Caco-2 (cell line): Measurements from ENCODE around the gene RAB26. TPM values are rescaled to one million over a fixed set of nuclear protein-coding genes. Genes with fewer than 3 reads are reported as not detected.
"Not testable (repeated sequence)": the region's sequence is repeated elsewhere in the genome, so short reads cannot be mapped to it uniquely, and the experiment has no call there.

ENCODE experiments used
- BruUV-seq: library from RNA; stranded (reverse); fragments of 400-500 nt; replicated peaks from 2 replicates; lab custom pipeline; 2021; lab: Mats Ljungman, UMichigan
- CTCF ChIA-PET: fragments of 300-600 bp; sonication (Branson Sonifier 250); formaldehyde crosslinking; loops from one replicate; lab custom pipeline; 2022; ENCODE audit warnings: antibody characterized with exemption; lab: Charles Lee
- POLR2A ChIA-PET: fragments of 300-600 bp; sonication (Branson Sonifier 250); formaldehyde crosslinking; loops from one replicate; lab custom pipeline; 2022; ENCODE audit warnings: antibody characterized with exemption; lab: Charles Lee
- DNase-seq, 2 experiments: peaks; one replicate each; pipeline versions ENCODE4 v3.0.0 to v3.0.0-alpha.2; 2020 to 2022
- H3K27me3 ChIP-seq: replicated peaks from 2 replicates; pipeline ENCODE4 v1.6.0; 2011; ENCODE audit warnings: low read length; ENCODE audit not compliant: control insufficient read depth, insufficient read depth
- H3K36me3 ChIP-seq: 2 replicates; pipeline ENCODE4 v1.5.1; 2011; ENCODE audit warnings: low read length; ENCODE audit not compliant: control insufficient read depth, insufficient read depth
- H3K4me1 ChIP-seq: fragments of 250-450 bp; sonication (Bioruptor Pico); 2 replicates; pipeline ENCODE4 v1.5.1; 2020; ENCODE audit warnings: mild to moderate bottlenecking
- H3K4me3 ChIP-seq: 2 replicates; pipeline ENCODE4 v1.5.1; 2011; ENCODE audit warnings: low read depth, mild to moderate bottlenecking, control low read depth, low read length
- H3K9me3 ChIP-seq: fragments of 250-450 bp; sonication (Bioruptor Pico); 2 replicates; pipeline ENCODE4 v1.5.1; 2020; ENCODE audit warnings: mild to moderate bottlenecking, moderate library complexity
- H3K27ac Mint-ChIP-seq: one replicate; pipeline ENCODE4 v1.8.0; 2022; ENCODE audit warnings: mixed read lengths; ENCODE audit not compliant: unreplicated experiment
- H3K27me3 Mint-ChIP-seq: one replicate; pipeline ENCODE4 v1.8.0; 2022; ENCODE audit warnings: mixed read lengths; ENCODE audit not compliant: insufficient read depth, unreplicated experiment
- H3K36me3 Mint-ChIP-seq: one replicate; pipeline ENCODE4 v1.8.0; 2022; ENCODE audit warnings: mild to moderate bottlenecking, mixed read lengths; ENCODE audit not compliant: insufficient read depth, unreplicated experiment
- H3K4me1 Mint-ChIP-seq: one replicate; pipeline ENCODE4 v1.8.0; 2022; ENCODE audit warnings: low read depth, mixed read lengths; ENCODE audit not compliant: unreplicated experiment
- H3K4me3 Mint-ChIP-seq: one replicate; pipeline ENCODE4 v1.8.0; 2022; ENCODE audit warnings: mild to moderate bottlenecking, moderate library complexity, mixed read lengths; ENCODE audit not compliant: unreplicated experiment
- H3K9me3 Mint-ChIP-seq: one replicate; pipeline ENCODE4 v1.8.0; 2022; ENCODE audit warnings: mixed read lengths; ENCODE audit not compliant: unreplicated experiment
- intact Hi-C: fragments of 100-400 bp; cut with micrococcal nuclease; formaldehyde crosslinking; loops from one replicate; pipeline ENCODE4 v1.10.0; 2022; ENCODE audit not compliant: unreplicated experiment
- total RNA-seq: library from RNA; stranded (reverse); gene quantifications from 2 replicates; pipeline ENCODE4 v1.2.3, GENCODE V29; 2022

RAB26 gene
- total RNA-seq, 1 experiment from 2014 or later = 1.0 TPM

DNA sequence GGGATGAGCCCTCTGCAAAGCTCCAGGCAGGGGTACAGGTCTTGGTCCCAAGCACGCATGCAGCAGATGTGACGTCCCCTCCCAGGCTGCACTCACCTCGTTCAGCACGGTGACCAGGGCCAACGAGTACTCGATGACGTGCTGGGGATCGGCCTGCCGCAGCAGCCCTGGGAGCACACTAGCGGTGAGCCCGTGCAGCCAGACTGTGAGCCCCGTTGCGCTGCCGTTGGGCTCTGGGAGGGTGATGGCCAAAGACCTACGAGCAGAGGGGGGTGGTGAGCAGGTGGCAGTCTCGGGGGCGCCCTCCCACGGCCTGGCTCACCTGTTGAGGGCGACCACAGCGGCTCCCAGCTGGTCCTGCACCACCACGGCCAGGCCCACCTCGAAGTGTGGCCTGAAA, 42.7 kb upstream of the RAB26 start:
- POLR2A ChIA-PET, H3K27me3 Mint-ChIP-seq, H3K9me3 Mint-ChIP-seq, H3K4me3 ChIP-seq, H3K36me3 ChIP-seq, H3K27ac Mint-ChIP-seq, intact Hi-C loops, H3K4me1 ChIP-seq, CTCF ChIA-PET, H3K27me3 ChIP-seq, DNase-seq, H3K4me3 Mint-ChIP-seq, H3K9me3 ChIP-seq, H3K4me1 Mint-ChIP-seq, BruUV-seq: not testable (repeated sequence)
- peaks cover 14% of the 10 kb centered on the region for H3K36me3 Mint-ChIP-seq

DNA sequence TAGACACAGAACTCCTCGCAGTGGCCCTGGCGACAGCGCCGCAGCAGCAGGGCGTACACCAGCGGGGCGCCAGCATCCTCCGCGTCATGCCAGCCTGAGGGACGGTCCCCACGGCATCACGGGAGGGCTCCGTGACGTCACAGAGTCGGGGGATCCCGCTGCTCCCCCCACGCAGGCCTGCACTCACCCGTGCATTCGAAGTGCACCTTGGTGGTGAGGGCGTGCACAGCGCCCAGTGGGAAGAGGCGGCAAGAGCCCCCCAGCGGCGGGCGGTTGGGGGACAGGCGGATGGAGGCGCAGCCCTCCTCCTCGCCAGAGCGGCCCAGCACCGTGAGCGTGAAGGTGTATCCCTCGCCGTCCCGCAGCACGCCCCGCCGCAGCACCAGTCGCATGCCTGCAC, 42.2 kb upstream of the RAB26 start:
- H3K9me3 ChIP-seq, H3K4me3 Mint-ChIP-seq, intact Hi-C loops, H3K4me1 Mint-ChIP-seq, H3K4me3 ChIP-seq, BruUV-seq, H3K36me3 ChIP-seq, H3K9me3 Mint-ChIP-seq, H3K27me3 Mint-ChIP-seq, H3K27ac Mint-ChIP-seq, CTCF ChIA-PET, DNase-seq, H3K27me3 ChIP-seq, H3K4me1 ChIP-seq, POLR2A ChIA-PET: not testable (repeated sequence)
- peaks cover 11% of the 10 kb centered on the region for H3K36me3 Mint-ChIP-seq

DNA sequence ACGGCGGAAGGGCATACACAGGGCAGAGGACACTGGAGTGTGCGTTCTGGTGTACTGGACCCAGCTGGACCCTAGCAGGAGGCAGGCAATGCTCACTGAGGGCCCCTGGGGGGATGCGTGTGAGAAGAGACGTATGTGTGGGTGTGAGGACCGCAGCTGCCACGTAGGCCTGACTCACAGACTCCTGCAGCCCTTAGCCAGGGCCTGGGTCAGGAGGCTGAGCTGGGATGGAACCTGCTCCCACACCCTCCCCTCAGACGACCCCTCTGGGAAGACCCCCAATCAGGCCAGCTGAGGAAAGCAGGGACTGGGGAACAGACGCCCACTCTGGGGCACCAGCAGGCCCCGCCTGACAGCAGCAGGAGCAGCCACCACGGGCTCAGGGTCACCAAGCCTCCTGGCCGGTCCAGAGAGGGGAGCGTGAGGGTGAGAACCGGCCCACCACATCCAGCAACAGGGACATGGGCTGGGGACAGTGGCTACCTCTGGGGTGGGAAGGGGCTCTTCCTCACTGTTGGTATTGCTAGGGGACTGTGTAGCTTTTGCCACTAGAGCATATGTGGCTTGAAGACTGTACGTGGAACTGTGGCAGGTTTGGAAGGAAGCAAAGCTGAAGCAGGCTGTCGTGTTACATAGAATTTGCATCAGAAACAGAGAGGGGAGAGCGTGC, 41.2 kb upstream of the RAB26 start:
- DNase-seq, H3K4me1 ChIP-seq, H3K4me1 Mint-ChIP-seq, H3K27me3 ChIP-seq, intact Hi-C loops, H3K9me3 ChIP-seq, H3K36me3 ChIP-seq, H3K36me3 Mint-ChIP-seq, H3K4me3 Mint-ChIP-seq, CTCF ChIA-PET, H3K27ac Mint-ChIP-seq, H3K9me3 Mint-ChIP-seq, POLR2A ChIA-PET, BruUV-seq, H3K27me3 Mint-ChIP-seq, H3K4me3 ChIP-seq: not testable (repeated sequence)

DNA sequence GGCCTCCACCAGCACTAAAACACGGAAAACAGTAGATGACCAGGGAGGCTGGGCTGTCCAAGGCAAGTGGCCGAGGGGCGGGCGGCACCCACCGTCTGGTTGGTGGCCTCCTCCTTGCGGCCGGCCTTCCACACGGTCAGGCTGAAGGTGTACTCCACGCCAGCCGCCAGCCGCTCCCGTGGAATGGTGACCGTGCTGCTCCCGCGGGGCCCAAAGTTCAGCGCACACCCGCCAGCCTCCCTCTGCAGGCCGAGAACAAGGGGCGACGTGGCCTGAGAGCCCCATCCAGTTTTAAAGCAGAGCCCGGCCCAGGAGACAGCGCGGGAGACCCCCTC, 40.7 kb upstream of the RAB26 start:
- not testable (repeated sequence) for BruUV-seq

DNA sequence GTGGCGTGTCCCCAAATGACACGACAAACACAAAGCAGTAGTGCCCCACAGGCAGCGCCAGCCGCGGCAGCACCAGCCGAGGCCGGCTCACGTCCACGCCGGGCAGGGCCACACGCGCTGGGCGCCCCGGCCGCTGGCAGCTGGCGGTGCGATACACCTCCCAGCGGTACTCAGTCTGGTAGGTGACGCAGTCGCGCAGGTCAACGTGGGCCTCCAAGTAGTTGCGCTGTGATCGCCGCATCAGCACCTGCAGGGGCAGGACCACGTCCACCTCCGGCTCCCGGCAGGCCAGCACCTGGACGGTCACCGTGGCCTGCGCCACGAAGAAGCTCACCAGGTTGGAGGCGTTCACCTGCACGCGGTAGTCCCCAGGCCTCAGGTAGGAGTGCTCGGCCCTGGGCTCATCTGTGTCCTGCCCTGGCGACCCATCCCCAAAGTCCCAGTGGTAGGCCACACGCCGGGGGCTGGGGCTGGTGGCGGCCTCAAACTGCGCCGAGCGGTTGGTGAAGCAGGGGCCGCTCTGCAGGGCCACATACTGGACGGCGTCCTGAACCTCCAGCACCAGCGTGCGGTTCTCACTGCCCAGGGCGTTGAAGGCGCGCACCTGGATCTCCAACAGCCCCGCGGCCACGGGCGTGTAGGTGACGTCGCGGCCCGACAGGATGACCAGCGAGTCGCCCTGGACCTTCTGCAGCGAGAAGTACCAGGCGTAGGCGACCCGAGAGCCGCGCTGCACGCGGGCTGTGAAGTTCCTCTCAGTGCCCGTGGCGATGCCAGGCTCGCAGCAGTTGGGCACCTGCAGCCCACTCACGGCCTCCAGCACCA, 39.8 kb upstream of the RAB26 start:
- H3K4me3 ChIP-seq, POLR2A ChIA-PET, H3K27ac Mint-ChIP-seq, H3K36me3 ChIP-seq, H3K9me3 ChIP-seq, BruUV-seq, H3K27me3 ChIP-seq, intact Hi-C loops, H3K4me1 ChIP-seq, H3K27me3 Mint-ChIP-seq, H3K9me3 Mint-ChIP-seq, H3K4me1 Mint-ChIP-seq, DNase-seq, H3K4me3 Mint-ChIP-seq, CTCF ChIA-PET: not testable (repeated sequence)
- H3K36me3 Mint-ChIP-seq = peaks cover 12% of the 10 kb centered on the region

More for the DNA sequence above, 40.7 kb upstream of the RAB26 start:
- CTCF ChIA-PET, intact Hi-C loops, H3K4me1 ChIP-seq, H3K36me3 ChIP-seq, H3K27me3 ChIP-seq, H3K9me3 Mint-ChIP-seq, H3K4me1 Mint-ChIP-seq, H3K27me3 Mint-ChIP-seq, H3K4me3 Mint-ChIP-seq, H3K4me3 ChIP-seq, DNase-seq, POLR2A ChIA-PET, H3K9me3 ChIP-seq, H3K27ac Mint-ChIP-seq, H3K36me3 Mint-ChIP-seq: not testable (repeated sequence)

DNA sequence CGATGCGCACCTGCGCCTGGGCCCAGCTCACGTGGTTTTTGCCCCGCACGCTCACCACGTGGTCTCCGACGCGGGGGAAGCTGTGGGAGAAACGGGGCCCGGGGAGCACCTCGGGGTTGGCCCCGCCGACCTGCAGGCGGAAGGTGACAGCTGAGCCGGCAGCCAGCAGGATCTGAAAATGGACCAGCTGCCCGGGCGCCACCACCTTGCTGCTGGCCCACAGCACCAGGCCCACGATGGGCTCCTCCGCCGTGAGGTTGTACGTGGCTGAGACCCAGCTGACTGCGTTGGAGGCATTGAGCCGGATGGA, 39.2 kb upstream of the RAB26 start:
- intact Hi-C loops, POLR2A ChIA-PET, H3K4me1 Mint-ChIP-seq, H3K27ac Mint-ChIP-seq, H3K36me3 ChIP-seq, DNase-seq, H3K4me1 ChIP-seq, CTCF ChIA-PET, BruUV-seq, H3K27me3 ChIP-seq, H3K9me3 Mint-ChIP-seq, H3K9me3 ChIP-seq, H3K4me3 Mint-ChIP-seq, H3K27me3 Mint-ChIP-seq, H3K4me3 ChIP-seq: not testable (repeated sequence)
- H3K36me3 Mint-ChIP-seq = peaks cover 12% of the 10 kb centered on the region

DNA sequence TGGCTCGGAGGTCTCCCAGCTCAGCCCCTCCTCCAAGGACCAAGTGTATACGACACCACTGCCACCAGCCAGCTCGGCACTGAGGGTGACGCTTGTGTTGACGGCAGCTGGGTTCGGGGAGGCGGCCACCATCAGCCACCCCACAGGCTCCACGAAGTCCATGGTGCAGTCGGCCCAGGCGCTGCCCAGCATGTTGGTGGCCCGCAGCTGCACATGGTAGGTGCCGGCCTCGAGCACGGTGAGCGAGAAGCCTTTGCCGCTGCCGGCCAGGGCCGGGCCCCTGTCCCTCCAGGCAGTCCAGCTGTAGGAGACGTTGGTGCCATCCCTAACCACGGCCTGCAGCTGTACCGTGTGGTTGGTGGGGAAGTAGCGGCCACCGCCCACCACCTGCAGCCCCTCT, 38.6 kb upstream of the RAB26 start:
- H3K4me3 Mint-ChIP-seq, H3K36me3 ChIP-seq, H3K9me3 ChIP-seq, CTCF ChIA-PET, H3K27me3 Mint-ChIP-seq, H3K4me3 ChIP-seq, H3K4me1 Mint-ChIP-seq, BruUV-seq, DNase-seq, H3K27ac Mint-ChIP-seq, H3K9me3 Mint-ChIP-seq, H3K4me1 ChIP-seq, POLR2A ChIA-PET, H3K27me3 ChIP-seq, intact Hi-C loops: not testable (repeated sequence)
- peaks cover 12% of the 10 kb centered on the region for H3K36me3 Mint-ChIP-seq
